Cardiac fibroblast (primary cell): ENCODE measurements around the gene RDH13.

Experiments used
- DNase-seq, 2 donors: peaks; one replicate each; pipeline versions ENCODE4 v3.0.0 to v3.0.0-alpha.2; 2010; ENCODE audit warnings: low read depth in 2 of 2
- H3K4me3 ChIP-seq, 2 donors: replicated peaks in 1 of 2; 1 replicate in 1 of 2; 2 replicates in 1 of 2; pipeline ENCODE4 v1.5.1; 2011; ENCODE audit warnings: low read depth in 2 of 2, low read length in 2 of 2, mild to moderate bottlenecking in 2 of 2, moderate library complexity in 1 of 2
- CTCF ChIP-seq: IDR thresholded peaks from one replicate; pipeline ENCODE4 v1.5.1; 2011; ENCODE audit warnings: low read depth, mild to moderate bottlenecking, low read length, inconsistent platforms

Gene RDH13

GRCh38 chr19:55096061-55096701 is 33.2 kb upstream of the RDH13 start:
- TF ChIP-seq CTCF: no peak
- no peak overlapping the region for H3K4me3 ChIP-seq
- DNase-seq: no peak

- H3K4me3 ChIP-seq: no peak overlapping the region
- no peak for TF ChIP-seq CTCF
- DNase-seq: no peak
These were observed 32.5 kb upstream of the RDH13 start for GRCh38 chr19:55095260-55096060.

- TF ChIP-seq CTCF: no peak
- H3K4me3 ChIP-seq: no peak overlapping the region
- DNase-seq: no peak
These were observed 31.7 kb upstream of the RDH13 start for GRCh38 chr19:55094456-55095259.

- no peak overlapping the region for H3K4me3 ChIP-seq
- DNase-seq: no peak
- TF ChIP-seq CTCF: no peak
These were observed 29.7 kb upstream of the RDH13 start for GRCh38 chr19:55092423-55093318.

- H3K4me3 ChIP-seq: no peak overlapping the region
- no peak for DNase-seq
- no peak for TF ChIP-seq CTCF
These were observed 29.0 kb upstream of the RDH13 start for GRCh38 chr19:55091955-55092354.
